CD4-positive, alpha-beta T cell treated with Interferon gamma for 1 hour (primary cell): ENCODE data around the gene MED13.
"Not testable (repeated sequence)": the region's sequence is repeated elsewhere in the genome, so short reads cannot be mapped to it uniquely, and the experiment has no call there.

ENCODE experiments used
- DNase-seq: peaks from one replicate; pipeline ENCODE4 v3.0.0-alpha.2; 2020

The MED13 gene

GRCh38 chr17:61904094-61904710 is 160.9 kb downstream of the MED13 start:
- DNase-seq, result peak; percentile 21

- no peak for DNase-seq
Measured at GRCh38 chr17:61903251-61903650, 161.8 kb downstream of the MED13 start.

- no peak for DNase-seq
Measured at GRCh38 chr17:61897548-61898180, 167.4 kb downstream of the MED13 start.

- no peak for DNase-seq
Measured at GRCh38 chr17:61895391-61895790, 169.7 kb downstream of the MED13 start.

GRCh38 chr17:61894310-61894709 is 170.8 kb downstream of the MED13 start:
- DNase-seq, result not testable (repeated sequence)
